Measurements from ENCODE around the gene SRM.
A peak's percentile ranks its signal among the peaks of the same experiment; 100 is the strongest.
"Not testable (repeated sequence)": the region's sequence is repeated elsewhere in the genome, so short reads cannot be mapped to it uniquely, and the experiment has no call there.

Gene SRM

DNA sequence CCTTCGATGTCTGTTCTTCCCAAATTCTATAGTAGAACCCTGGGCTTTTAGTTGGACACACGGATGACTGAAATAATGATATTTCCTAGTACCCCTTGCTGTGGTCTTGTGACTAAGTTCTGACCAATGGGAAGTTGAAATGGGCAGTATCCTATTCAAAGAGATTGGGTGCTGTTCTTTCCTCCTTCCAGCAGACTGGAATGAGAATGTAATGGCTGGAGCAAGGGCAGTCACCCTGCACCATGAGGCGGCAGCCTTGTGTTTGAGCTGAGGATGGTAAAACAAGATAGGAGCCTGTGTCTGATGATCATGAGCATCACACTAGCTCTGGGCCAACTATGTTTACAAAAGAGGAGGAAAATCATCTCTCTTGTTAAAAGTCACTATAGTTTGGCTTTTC is 5.1 kb upstream of the SRM start:
- Histone ChIP-seq H3K27ac (ENCODE audit: low read length) (no peak overlapping the region), H3K36me3 (ENCODE audit: control insufficient read depth, insufficient read depth, low read length) (peaks cover 26% of the 10 kb centered on the region; the same call in 1 of the 2 replicates), H3K4me1 (ENCODE audit: control insufficient read depth, insufficient read depth, low read length) (no peaks in the 10 kb centered on the region), H3K9me3 (ENCODE audit: control insufficient read depth, insufficient read depth, low read length) (no peaks in the 10 kb centered on the region), H3K27me3 (ENCODE audit: control insufficient read depth, insufficient read depth, low read length) (no peaks in the 10 kb centered on the region), H3K4me3 (ENCODE audit: low read length) (no peak overlapping the region)
- no CpG with 5 or more reads among the region's 3 CpGs for WGBS (ENCODE audit: insufficient coverage, insufficient read length)
- no peak for DNase-seq (ENCODE audit: low read depth, low spot score)

DNA sequence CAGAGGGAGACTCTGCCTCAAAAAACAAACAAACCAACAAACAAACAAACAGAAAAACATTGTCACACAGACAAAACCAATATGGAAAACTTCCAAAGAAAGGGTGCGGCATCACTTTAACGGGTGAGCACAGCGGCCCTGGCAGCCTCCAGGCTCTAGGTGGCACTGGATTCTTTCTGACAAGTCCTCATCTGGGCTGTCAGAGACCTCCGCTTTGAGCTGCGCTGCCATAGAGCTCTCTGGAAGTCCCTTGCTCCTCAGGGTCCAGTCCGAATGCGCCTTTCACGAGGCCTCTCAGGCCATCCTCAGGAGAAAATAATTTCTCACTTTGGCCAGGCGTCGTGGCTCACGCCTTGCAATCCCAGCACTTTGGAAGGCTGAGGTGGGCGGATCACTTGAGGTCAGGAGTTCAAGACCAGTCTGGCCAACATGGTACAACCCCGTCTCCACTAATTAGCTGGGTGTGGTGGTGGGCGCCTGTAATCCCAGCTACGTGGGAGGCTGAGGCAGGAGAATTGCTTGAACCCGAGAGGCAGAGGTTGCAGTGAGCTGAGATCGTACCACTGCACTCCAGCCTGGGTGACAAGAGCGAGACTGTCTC is 4.2 kb upstream of the SRM start:
- H3K9me3 ChIP-seq (ENCODE audit: control insufficient read depth, insufficient read depth, low read length); H3K4me3 ChIP-seq (ENCODE audit: low read length); H3K27ac ChIP-seq (ENCODE audit: low read length); H3K27me3 ChIP-seq (ENCODE audit: control insufficient read depth, insufficient read depth, low read length); DNase-seq (ENCODE audit: low read depth, low spot score); H3K4me1 ChIP-seq (ENCODE audit: control insufficient read depth, insufficient read depth, low read length): not testable (repeated sequence)
- no CpG with 5 or more reads among the region's 18 CpGs for WGBS (ENCODE audit: insufficient coverage, insufficient read length)
- H3K36me3 ChIP-seq (ENCODE audit: control insufficient read depth, insufficient read depth, low read length), result peaks cover 18% of the 10 kb centered on the region; the same call in 1 of the 2 replicates

DNA sequence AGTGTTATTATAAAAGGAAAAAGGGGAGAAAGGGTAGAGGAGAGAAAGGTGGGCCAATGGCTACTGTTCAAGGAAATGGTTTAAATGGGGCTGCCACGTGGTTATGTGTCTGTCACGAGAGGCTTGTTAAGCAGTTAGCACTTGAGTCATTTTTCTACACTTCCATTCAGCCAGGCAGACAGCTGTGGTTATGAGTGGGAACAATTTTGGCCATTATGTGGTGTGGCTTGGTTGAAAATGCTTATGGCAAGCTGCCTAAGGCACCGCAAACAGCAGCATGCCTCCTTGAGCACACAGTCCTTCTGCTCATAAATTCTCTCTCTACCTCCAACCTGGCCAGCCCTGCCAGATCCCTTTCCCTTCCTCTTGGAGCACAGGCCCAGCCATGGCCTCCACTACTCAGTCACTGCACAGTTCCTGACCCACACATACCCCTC is 3.2 kb upstream of the SRM start:
- Histone ChIP-seq H3K27me3 (ENCODE audit: control insufficient read depth, insufficient read depth, low read length) (no peaks in the 10 kb centered on the region), H3K4me1 (ENCODE audit: control insufficient read depth, insufficient read depth, low read length) (0 out of 2 replicates have a peak, but pooled peaks cover 2% of the 10 kb centered on the region), H3K4me3 (ENCODE audit: low read length) (no peak overlapping the region), H3K27ac (ENCODE audit: low read length) (no peak overlapping the region), H3K36me3 (ENCODE audit: control insufficient read depth, insufficient read depth, low read length) (peaks cover 10% of the 10 kb centered on the region; the same call in 1 of the 2 replicates), H3K9me3 (ENCODE audit: control insufficient read depth, insufficient read depth, low read length) (no peaks in the 10 kb centered on the region)
- WGBS (ENCODE audit: insufficient coverage, insufficient read length), result no CpG with 5 or more reads among the region's 3 CpGs
- DNase-seq (ENCODE audit: low read depth, low spot score), result no peak

DNA sequence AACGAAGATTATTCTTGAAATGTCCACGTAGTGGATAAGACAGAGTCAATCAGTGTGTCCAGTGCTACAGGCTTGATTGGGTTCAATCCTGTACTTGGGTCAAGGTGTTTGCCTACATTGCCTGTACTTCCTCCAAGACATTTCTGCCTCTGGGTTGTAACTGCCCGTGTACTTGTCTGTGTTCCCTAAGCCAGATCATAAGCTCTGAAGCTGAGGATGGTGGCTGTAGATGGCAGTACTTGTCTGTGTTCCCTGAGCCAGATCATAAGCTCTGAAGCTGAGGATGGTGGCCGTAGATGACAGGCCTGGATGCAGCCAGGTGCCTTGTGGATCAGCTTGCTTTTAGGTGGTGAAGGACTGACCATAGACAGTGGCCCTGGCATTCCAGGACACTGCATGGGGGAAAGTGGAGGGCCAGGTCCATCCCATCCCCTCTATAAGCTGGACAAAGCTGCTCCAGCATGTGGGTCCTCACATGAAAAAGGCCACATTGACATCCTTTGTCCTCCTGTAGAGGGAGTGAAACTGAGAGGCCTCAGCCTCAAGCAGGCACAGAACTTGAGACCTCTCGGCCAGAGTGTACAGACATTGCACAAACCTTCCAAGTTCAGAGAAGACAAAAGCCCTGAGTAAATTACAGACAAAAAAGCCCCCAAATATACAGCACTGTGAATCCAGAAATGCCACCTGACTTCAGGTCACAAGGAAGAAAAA is 2.0 kb upstream of the SRM start:
- WGBS (ENCODE audit: insufficient coverage, insufficient read length), result no CpG with 5 or more reads among the region's 5 CpGs
- peaks cover 5% of the 10 kb centered on the region; the same call in 1 of the 2 replicates for H3K36me3 ChIP-seq (ENCODE audit: control insufficient read depth, insufficient read depth, low read length)
- no peak overlapping the region for H3K4me3 ChIP-seq (ENCODE audit: low read length)
- 0 out of 2 replicates have a peak, but pooled peaks cover 2% of the 10 kb centered on the region for H3K4me1 ChIP-seq (ENCODE audit: control insufficient read depth, insufficient read depth, low read length)
- H3K27ac ChIP-seq (ENCODE audit: low read length), result no peak overlapping the region
- H3K9me3 ChIP-seq (ENCODE audit: control insufficient read depth, insufficient read depth, low read length), result no peaks in the 10 kb centered on the region
- DNase-seq (ENCODE audit: low read depth, low spot score), result no peak
- H3K27me3 ChIP-seq (ENCODE audit: control insufficient read depth, insufficient read depth, low read length), result no peaks in the 10 kb centered on the region

DNA sequence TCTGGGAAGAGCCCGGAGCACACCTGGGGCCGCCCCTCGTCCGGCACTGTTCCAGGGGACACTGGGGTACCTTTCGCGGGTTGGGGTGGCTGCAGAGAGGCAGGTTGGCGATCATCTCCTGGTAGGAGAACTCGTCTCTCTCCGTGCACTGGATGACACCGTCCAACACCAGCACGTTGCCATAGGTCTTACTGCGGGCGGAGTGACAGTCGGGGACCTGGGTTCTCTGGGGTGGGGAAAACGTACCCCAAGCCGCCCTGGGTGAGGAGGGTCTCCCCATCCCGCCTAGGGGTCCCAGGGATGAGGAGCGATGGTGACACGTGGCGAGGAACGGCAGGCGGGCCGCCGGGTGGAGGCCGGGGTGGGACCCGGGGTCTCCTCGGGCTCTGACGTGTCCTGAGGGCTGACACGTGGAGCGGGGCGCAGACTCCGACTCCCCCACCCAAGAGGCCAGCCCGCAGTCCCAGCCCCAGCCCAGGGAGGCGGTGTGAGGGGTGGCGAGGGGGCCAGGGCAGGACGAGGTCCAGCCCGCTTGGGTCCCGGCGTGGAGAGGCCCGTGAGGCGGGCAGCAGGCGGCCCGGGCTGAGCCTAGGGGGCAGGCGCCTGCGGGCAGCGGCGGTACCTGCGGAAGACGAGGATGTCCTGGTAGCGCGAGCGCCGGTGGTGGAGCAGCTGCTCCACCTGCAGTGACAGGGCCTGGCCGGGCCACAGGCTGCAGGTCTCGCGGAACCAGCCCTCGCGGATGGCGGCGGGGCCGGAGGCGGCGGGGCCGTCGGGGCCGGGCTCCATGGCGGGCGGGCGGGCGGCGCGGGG is 457 bp downstream of the SRM start:
- H3K36me3 ChIP-seq (ENCODE audit: control insufficient read depth, insufficient read depth, low read length), result peaks cover 13% of the 10 kb centered on the region
- peak overlapping the region; percentile 91 for H3K4me3 ChIP-seq (ENCODE audit: low read length)
- H3K4me1 ChIP-seq (ENCODE audit: control insufficient read depth, insufficient read depth, low read length), result 0 out of 2 replicates have a peak, but pooled peaks cover 2% of the 10 kb centered on the region
- no CpG with 5 or more reads among the region's 72 CpGs for WGBS (ENCODE audit: insufficient coverage, insufficient read length)
- H3K9me3 ChIP-seq (ENCODE audit: control insufficient read depth, insufficient read depth, low read length), result no peaks in the 10 kb centered on the region
- DNase-seq (ENCODE audit: low read depth, low spot score), result no peak
- no peaks in the 10 kb centered on the region for H3K27me3 ChIP-seq (ENCODE audit: control insufficient read depth, insufficient read depth, low read length)
- H3K27ac ChIP-seq (ENCODE audit: low read length), result no peak overlapping the region

DNA sequence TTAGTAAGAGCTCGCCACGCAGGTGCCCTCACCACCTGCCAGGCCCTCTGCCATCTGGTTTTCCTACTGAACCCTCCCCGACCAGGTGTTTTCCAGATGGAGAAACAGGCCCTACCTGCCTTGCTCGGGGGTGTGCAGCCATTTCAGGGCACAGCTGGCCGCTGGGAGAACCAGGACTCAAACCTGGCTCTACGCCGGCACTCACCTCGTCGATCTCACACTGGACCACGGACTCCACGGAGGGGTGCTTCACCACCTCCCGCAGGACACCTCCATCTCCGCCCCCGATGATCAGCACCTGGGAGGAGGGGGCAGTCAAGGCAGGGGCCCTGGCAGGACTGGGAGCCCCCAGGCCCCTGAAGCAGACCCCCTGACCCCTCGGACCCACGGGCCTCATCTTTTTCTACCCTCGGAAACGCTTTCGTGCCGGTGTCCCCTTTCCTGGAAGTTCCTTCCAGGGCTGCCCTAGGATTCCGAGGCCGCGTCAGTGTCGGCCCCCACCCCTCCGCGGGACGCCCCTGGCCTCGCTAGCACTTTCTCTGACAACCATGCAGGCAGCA is 1.1 kb downstream of the SRM start:
- Histone ChIP-seq H3K4me1 (ENCODE audit: control insufficient read depth, insufficient read depth, low read length) (0 out of 2 replicates have a peak, but pooled peaks cover 2% of the 10 kb centered on the region), H3K27me3 (ENCODE audit: control insufficient read depth, insufficient read depth, low read length) (no peaks in the 10 kb centered on the region), H3K27ac (ENCODE audit: low read length) (no peak overlapping the region), H3K4me3 (ENCODE audit: low read length) (peak overlapping the region; percentile 91; the same call in 1 of the 2 replicates), H3K36me3 (ENCODE audit: control insufficient read depth, insufficient read depth, low read length) (peaks cover 16% of the 10 kb centered on the region), H3K9me3 (ENCODE audit: control insufficient read depth, insufficient read depth, low read length) (no peaks in the 10 kb centered on the region)
- DNase-seq (ENCODE audit: low read depth, low spot score), result no peak
- WGBS (ENCODE audit: insufficient coverage, insufficient read length), result no CpG with 5 or more reads among the region's 28 CpGs

DNA sequence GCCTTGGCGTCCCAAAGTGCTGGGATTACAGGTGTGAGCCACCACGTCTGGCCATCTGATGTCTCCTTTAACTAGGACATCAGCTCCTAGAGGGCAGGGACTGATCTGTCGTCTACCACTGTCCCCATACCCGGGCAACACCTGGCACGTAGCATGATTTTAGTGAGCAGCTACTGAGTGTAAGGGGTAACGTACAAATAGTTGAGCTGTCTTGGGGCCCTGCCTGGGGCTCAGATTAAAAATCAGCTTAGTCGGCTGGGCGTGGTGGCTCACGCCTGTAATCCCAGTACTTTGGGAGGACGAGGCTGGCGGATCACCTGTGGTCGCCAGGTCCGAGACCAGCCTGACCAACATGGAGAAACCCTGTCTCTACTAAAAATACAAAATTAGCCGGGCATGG is 1.8 kb downstream of the SRM start:
- DNase-seq (ENCODE audit: low read depth, low spot score), result no peak
- H3K4me3 ChIP-seq (ENCODE audit: low read length), result no peak overlapping the region
- no peak overlapping the region for H3K27ac ChIP-seq (ENCODE audit: low read length)

DNA sequence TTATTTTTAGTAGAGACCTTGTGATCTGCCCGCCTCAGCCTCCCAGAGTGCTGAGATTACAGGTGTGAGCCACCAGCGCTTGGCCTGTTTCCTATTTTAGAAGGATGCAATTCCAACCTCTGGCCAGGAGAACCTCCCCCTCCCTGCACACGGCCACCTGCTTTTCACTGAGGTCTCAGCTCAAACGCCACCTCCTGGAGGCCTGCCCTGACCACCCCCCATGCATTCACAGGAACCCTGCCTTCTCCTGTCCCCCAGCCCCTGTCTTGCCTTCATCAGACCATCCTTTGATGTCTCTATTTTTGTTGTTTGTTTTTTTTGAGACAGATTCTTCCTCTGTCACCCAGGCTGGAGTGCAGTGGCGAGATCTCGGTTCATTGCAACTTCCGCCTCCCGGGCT is 2.3 kb downstream of the SRM start:
- Histone ChIP-seq H3K4me3 (ENCODE audit: low read length) (no peak overlapping the region), H3K9me3 (ENCODE audit: control insufficient read depth, insufficient read depth, low read length) (no peaks in the 10 kb centered on the region), H3K4me1 (ENCODE audit: control insufficient read depth, insufficient read depth, low read length) (peaks cover 6% of the 10 kb centered on the region; the same call in 1 of the 2 replicates), H3K36me3 (ENCODE audit: control insufficient read depth, insufficient read depth, low read length) (peaks cover 16% of the 10 kb centered on the region), H3K27ac (ENCODE audit: low read length) (no peak overlapping the region), H3K27me3 (ENCODE audit: control insufficient read depth, insufficient read depth, low read length) (no peaks in the 10 kb centered on the region)
- no CpG with 5 or more reads among the region's 8 CpGs for WGBS (ENCODE audit: insufficient coverage, insufficient read length)
- no peak for DNase-seq (ENCODE audit: low read depth, low spot score)

More for the DNA sequence above, 1.8 kb downstream of the SRM start:
- H3K27me3 ChIP-seq (ENCODE audit: control insufficient read depth, insufficient read depth, low read length), result no peaks in the 10 kb centered on the region
- H3K4me1 ChIP-seq (ENCODE audit: control insufficient read depth, insufficient read depth, low read length), result peaks cover 5% of the 10 kb centered on the region; the same call in 1 of the 2 replicates
- WGBS (ENCODE audit: insufficient coverage, insufficient read length), result no CpG with 5 or more reads among the region's 14 CpGs
- no peaks in the 10 kb centered on the region for H3K9me3 ChIP-seq (ENCODE audit: control insufficient read depth, insufficient read depth, low read length)
- peaks cover 16% of the 10 kb centered on the region for H3K36me3 ChIP-seq (ENCODE audit: control insufficient read depth, insufficient read depth, low read length)

DNA sequence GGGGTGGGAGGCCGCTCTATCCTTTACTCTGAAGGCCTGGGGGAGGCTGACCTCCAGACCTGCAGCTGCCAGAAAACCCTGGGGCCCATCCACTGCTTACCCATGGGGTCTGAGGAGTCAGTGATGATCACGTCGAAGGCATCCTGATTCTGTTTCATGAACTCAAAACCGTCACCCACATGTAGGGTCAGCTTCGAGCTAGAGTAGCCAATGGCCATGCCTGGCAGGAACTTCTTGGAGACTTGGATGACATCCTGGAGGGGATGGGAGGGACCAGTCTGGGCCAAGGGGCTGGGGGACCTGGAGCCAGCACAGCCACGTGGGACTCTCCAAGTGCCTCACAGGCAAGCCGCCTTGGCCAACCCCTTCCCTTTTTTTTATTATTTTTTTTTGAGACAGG is 3.3 kb downstream of the SRM start:
- Histone ChIP-seq H3K4me1 (ENCODE audit: control insufficient read depth, insufficient read depth, low read length) (peaks cover 6% of the 10 kb centered on the region; the same call in 1 of the 2 replicates), H3K4me3 (ENCODE audit: low read length) (no peak overlapping the region), H3K36me3 (ENCODE audit: control insufficient read depth, insufficient read depth, low read length) (peaks cover 16% of the 10 kb centered on the region), H3K27ac (ENCODE audit: low read length) (no peak overlapping the region), H3K9me3 (ENCODE audit: control insufficient read depth, insufficient read depth, low read length) (no peaks in the 10 kb centered on the region), H3K27me3 (ENCODE audit: control insufficient read depth, insufficient read depth, low read length) (no peaks in the 10 kb centered on the region)
- WGBS (ENCODE audit: insufficient coverage, insufficient read length), result no CpG with 5 or more reads among the region's 7 CpGs
- no peak for DNase-seq (ENCODE audit: low read depth, low spot score)

DNA sequence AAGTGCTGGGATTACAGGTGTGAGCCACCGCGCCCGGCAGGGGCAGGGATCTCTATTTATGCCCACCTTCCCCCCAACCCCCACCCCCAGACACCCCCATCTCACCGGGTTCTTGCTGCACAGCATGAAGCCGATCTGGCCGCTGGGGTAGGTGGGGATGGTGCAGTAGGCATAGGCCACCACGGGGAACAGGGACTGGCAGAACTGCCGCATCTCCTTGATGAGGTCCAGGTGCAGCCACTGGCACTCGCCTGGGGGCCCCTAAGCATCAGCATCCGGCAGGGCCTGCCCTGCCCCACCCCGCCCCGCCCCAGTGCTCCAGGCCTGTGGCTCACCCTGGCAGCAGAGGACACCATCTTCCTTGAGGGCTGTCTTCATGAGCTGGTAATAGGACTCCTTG is 4.1 kb downstream of the SRM start:
- Histone ChIP-seq H3K27ac (ENCODE audit: low read length) (no peak overlapping the region), H3K9me3 (ENCODE audit: control insufficient read depth, insufficient read depth, low read length) (no peaks in the 10 kb centered on the region), H3K4me1 (ENCODE audit: control insufficient read depth, insufficient read depth, low read length) (peaks cover 6% of the 10 kb centered on the region; the same call in 1 of the 2 replicates), H3K36me3 (ENCODE audit: control insufficient read depth, insufficient read depth, low read length) (peaks cover 16% of the 10 kb centered on the region), H3K27me3 (ENCODE audit: control insufficient read depth, insufficient read depth, low read length) (no peaks in the 10 kb centered on the region), H3K4me3 (ENCODE audit: low read length) (no peak overlapping the region)
- DNase-seq (ENCODE audit: low read depth, low spot score), result no peak
- no CpG with 5 or more reads among the region's 12 CpGs for WGBS (ENCODE audit: insufficient coverage, insufficient read length)

All from iPS DF 6.9 (cell line).